Neural crest cell (in vitro differentiated cells): Measurements from ENCODE around the gene TSC22D1. TPM values are rescaled to one million over a fixed set of nuclear protein-coding genes. Genes with fewer than 3 reads are reported as not detected.

ENCODE experiments used
- DNase-seq: peaks from one replicate; pipeline ENCODE4 v3.0.0; 2021; ENCODE audit warnings: low read depth, mixed read lengths, low spot score
- H3K27ac Mint-ChIP-seq: one replicate; pipeline ENCODE4 v1.8.0; 2021; ENCODE audit warnings: mild to moderate bottlenecking, mixed read lengths; ENCODE audit not compliant: unreplicated experiment
- H3K27me3 Mint-ChIP-seq: 2 replicates; pipeline ENCODE4 v1.8.0; 2021; ENCODE audit warnings: low read depth, mild to moderate bottlenecking, mixed read lengths
- H3K36me3 Mint-ChIP-seq: 2 replicates; pipeline ENCODE4 v1.8.0; 2021; ENCODE audit warnings: low read depth, mild to moderate bottlenecking, mixed read lengths
- H3K4me1 Mint-ChIP-seq: 2 replicates; pipeline ENCODE4 v1.8.0; 2021; ENCODE audit warnings: mixed read lengths
- H3K4me3 Mint-ChIP-seq: one replicate; pipeline ENCODE4 v1.8.0; 2021; ENCODE audit warnings: mild to moderate bottlenecking, mixed read lengths
- H3K9me3 Mint-ChIP-seq: 2 replicates; pipeline ENCODE4 v1.8.0; 2021; ENCODE audit warnings: mixed read lengths
- total RNA-seq: library from RNA; stranded (reverse); gene quantifications from 2 replicates; pipeline ENCODE4 v1.2.1, GENCODE V29; 2021
- TF ChIP-seq, protein P1 (sequence below): fragments of 200-600 bp; sonication (generic); conservative IDR thresholded peaks from 2 replicates; pipeline ENCODE4 v1.5.0; 2021; ENCODE audit warnings: antibody characterized with exemption, mild to moderate bottlenecking

Gene TSC22D1
- total RNA-seq, 1 donor from 2014 or later = 119 TPM

DNA sequence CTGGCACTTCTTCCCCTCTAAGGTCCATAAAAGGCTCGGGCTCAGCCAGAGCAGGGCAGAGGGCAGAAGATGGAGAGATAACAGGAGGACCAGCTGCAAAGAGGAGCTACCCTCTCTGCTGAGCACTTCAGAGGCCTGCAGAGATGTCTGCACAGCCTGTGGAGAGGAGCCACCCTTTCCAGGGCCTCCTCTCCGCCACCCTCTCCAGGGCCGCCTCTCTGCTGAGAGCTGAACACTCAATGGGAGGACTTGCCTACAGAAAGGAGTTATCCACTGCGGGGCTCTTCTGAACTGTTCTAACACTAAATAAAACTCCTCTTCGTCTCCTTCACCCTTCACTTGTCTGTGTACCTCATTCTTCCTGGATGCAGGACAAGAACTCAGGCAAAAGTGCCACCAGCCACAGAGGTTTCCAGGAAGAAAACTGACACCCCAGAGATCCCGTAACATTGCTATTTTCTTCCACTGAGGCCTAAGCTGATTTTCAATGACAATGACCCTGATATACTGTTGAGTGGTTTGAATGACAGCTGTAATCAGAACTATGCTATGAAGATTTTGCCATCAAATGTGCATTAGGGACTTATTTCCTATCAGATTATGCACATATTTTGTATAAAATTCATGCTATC lies 16.2 kb upstream of the TSC22D1 start:
- TF ChIP-seq, protein P1, sequence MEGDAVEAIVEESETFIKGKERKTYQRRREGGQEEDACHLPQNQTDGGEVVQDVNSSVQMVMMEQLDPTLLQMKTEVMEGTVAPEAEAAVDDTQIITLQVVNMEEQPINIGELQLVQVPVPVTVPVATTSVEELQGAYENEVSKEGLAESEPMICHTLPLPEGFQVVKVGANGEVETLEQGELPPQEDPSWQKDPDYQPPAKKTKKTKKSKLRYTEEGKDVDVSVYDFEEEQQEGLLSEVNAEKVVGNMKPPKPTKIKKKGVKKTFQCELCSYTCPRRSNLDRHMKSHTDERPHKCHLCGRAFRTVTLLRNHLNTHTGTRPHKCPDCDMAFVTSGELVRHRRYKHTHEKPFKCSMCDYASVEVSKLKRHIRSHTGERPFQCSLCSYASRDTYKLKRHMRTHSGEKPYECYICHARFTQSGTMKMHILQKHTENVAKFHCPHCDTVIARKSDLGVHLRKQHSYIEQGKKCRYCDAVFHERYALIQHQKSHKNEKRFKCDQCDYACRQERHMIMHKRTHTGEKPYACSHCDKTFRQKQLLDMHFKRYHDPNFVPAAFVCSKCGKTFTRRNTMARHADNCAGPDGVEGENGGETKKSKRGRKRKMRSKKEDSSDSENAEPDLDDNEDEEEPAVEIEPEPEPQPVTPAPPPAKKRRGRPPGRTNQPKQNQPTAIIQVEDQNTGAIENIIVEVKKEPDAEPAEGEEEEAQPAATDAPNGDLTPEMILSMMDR = no peak
- Mint-ChIP-seq H3K27ac (no peak overlapping the region), H3K27me3 (no peaks in the 10 kb centered on the region), H3K4me1 (no peaks in the 10 kb centered on the region), H3K36me3 (peaks cover 2% of the 10 kb centered on the region), H3K4me3 (no peak overlapping the region), H3K9me3 (peaks cover 2% of the 10 kb centered on the region)
- DNase-seq = no peak

DNA sequence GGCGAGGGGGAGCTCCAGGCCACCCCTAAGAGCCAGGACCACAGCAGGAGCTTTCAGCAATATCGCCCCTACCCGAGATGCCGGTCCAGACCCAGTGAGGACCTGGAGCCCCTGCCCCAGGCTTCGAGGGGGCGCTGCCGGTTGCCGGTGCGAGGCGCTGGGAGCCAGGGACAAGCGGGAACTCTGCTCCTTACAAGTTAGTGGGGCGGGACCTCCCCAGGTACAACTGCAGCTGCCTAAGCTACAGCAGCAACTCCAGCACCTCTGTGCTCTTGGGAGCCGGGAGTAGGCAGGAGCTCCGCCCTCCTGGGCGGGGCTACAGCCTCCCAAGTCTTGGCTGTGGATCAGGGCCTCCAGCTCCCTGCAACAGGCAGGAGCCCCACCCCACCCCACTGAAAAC lies 15.2 kb upstream of the TSC22D1 start:
- TF ChIP-seq, protein P1 = no peak
- no peak overlapping the region for H3K4me3 Mint-ChIP-seq
- peaks cover 2% of the 10 kb centered on the region for H3K36me3 Mint-ChIP-seq
- H3K27ac Mint-ChIP-seq = no peak overlapping the region
- H3K4me1 Mint-ChIP-seq = no peaks in the 10 kb centered on the region
- no peaks in the 10 kb centered on the region for H3K27me3 Mint-ChIP-seq
- H3K9me3 Mint-ChIP-seq = peaks cover 2% of the 10 kb centered on the region
- DNase-seq = no peak

DNA sequence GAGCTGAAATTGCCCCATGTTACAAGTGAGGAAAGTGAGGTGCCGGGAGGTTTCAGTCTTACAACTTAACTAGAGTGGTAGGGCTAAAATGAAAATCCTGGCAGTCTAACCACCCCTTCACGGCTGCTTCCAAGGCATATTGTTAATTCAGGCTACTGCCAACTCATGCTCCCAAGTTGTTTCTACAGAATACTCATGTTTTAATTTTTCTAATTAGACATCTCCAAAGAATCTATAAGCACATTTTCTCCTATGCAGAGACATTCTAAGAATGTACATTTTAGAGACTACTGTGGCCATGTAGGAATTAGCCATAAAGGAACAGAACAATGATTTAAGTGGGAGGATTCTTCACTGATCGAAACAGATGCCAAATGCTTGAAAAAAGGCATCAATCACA lies 7.0 kb upstream of the TSC22D1 start:
- no peak overlapping the region for H3K4me3 Mint-ChIP-seq
- no peak for DNase-seq
- peaks cover 17% of the 10 kb centered on the region for H3K4me1 Mint-ChIP-seq
- H3K9me3 Mint-ChIP-seq = no peaks in the 10 kb centered on the region
- no peaks in the 10 kb centered on the region for H3K27me3 Mint-ChIP-seq
- TF ChIP-seq, protein P1 = no peak
- no peaks in the 10 kb centered on the region for H3K36me3 Mint-ChIP-seq
- no peak overlapping the region for H3K27ac Mint-ChIP-seq

DNA sequence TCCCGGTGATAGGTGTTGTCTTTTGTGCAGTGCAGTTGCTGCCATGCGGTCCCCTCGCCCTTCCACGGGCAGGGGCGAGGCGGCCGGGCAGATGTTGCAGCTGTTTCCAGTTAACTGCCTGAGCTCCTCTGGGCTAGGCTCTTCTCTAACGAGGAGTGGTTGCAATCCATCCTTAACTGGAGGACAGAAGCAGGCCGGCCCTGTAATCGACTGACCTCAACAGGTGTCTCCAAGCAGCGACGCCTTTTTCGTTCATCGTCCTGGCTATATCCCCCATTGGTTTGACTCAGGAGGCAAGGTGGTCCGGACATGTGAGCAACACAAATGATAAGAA lies 1.9 kb upstream of the TSC22D1 start:
- H3K4me3 Mint-ChIP-seq = peak overlapping the region; percentile 98
- peak overlapping the region; percentile 98 for H3K27ac Mint-ChIP-seq
- TF ChIP-seq, protein P1 = no peak
- peaks cover 8% of the 10 kb centered on the region for H3K36me3 Mint-ChIP-seq
- peaks cover 46% of the 10 kb centered on the region for H3K4me1 Mint-ChIP-seq
- H3K9me3 Mint-ChIP-seq = no peaks in the 10 kb centered on the region
- DNase-seq = no peak
- H3K27me3 Mint-ChIP-seq = no peaks in the 10 kb centered on the region

DNA sequence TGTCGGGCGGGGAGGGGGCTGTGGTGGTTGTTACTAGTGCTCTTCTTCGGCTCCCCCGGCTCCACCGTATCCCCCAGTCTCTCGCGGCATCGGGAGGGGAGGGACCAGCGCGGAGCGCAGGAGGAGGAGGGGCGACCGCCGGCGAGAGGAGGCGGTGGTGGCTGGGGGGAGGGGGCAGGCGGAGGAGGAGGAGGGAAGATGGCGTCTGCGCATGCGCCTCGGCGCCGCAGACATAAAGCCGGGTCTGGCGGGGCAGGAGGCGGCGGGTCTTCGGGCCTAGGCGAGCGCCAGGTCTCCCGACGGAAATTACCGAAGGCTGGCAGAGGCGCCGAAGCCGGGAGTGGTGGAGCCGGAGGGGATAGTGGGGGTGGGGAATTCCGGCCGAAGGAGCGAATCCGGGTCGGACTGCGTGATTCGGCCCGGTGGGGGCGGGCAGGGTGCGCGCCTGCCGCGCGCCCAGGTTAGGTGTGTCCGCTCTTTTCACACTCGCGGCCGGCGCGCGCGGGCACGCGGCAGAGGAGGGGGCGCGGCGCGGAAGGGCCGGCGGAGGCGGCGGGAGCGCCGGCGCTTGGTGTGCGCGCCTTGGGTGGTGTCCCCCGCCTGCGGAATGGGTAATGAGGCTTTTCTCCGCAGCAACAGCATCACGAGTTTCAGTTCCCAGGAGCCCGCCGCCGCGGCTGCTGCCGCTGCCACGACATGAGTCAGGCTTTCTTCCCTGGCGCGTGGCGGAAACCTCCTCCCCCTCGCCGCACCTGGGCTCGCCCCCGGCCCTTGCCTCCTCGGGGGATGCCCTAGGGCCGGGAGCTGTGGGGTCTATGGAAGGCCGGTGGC lies 1.3 kb upstream of the TSC22D1 start:
- H3K27me3 Mint-ChIP-seq = no peaks in the 10 kb centered on the region
- TF ChIP-seq, protein P1 = no peak
- H3K4me3 Mint-ChIP-seq = peak overlapping the region; percentile 98
- H3K9me3 Mint-ChIP-seq = no peaks in the 10 kb centered on the region
- peaks cover 52% of the 10 kb centered on the region for H3K4me1 Mint-ChIP-seq
- H3K36me3 Mint-ChIP-seq = peaks cover 10% of the 10 kb centered on the region
- peak overlapping the region; percentile 98 for H3K27ac Mint-ChIP-seq
- DNase-seq = peak; percentile 95
